RPMI8226 (cell line): Measurements from ENCODE around the gene WRNIP1.
"Not testable (repeated sequence)": the region's sequence is repeated elsewhere in the genome, so short reads cannot be mapped to it uniquely, and the experiment has no call there.

Experiments used
- DNase-seq: peaks from one replicate; pipeline ENCODE4 v3.0.0-alpha.2; 2015

WRNIP1 gene

GRCh38 chr6:2741756-2742155 is 23.4 kb upstream of the WRNIP1 start:
- no peak for DNase-seq

GRCh38 chr6:2743280-2744208 is 21.6 kb upstream of the WRNIP1 start:
- DNase-seq = no peak

- DNase-seq = peak; percentile 36
These were observed 20.9 kb upstream of the WRNIP1 start for GRCh38 chr6:2744209-2744771.

GRCh38 chr6:2744778-2745177 is 20.4 kb upstream of the WRNIP1 start:
- DNase-seq = no peak

GRCh38 chr6:2745246-2745645 is 19.9 kb upstream of the WRNIP1 start:
- DNase-seq = no peak

GRCh38 chr6:2746557-2747061 is 18.6 kb upstream of the WRNIP1 start:
- DNase-seq = no peak

- peak; percentile 77 for DNase-seq
These were observed 17.0 kb upstream of the WRNIP1 start for GRCh38 chr6:2748183-2748582.

- DNase-seq = peak; percentile 86
These were observed 15.1 kb upstream of the WRNIP1 start for GRCh38 chr6:2749969-2750600.

GRCh38 chr6:2750832-2751231 is 14.4 kb upstream of the WRNIP1 start, which contains the start of gene MYLK4:
Gene MYLK4, minus strand, starts transcription at chr6:2750922. Its CDS starts 1,628 bp downstream, at chr6:2749294.
- DNase-seq = no peak

GRCh38 chr6:2751871-2752270 is 13.3 kb upstream of the WRNIP1 start:
- DNase-seq = no peak

- no peak for DNase-seq
These were observed 12.6 kb upstream of the WRNIP1 start for GRCh38 chr6:2752477-2753109.

GRCh38 chr6:2753110-2753489 is 12.1 kb upstream of the WRNIP1 start:
- DNase-seq = no peak

- no peak for DNase-seq
These were observed 11.4 kb upstream of the WRNIP1 start for GRCh38 chr6:2753743-2754142.

- no peak for DNase-seq
These were observed 10.8 kb upstream of the WRNIP1 start for GRCh38 chr6:2754393-2754792.

GRCh38 chr6:2754911-2755310 is 10.3 kb upstream of the WRNIP1 start:
- no peak for DNase-seq

GRCh38 chr6:2755456-2755855 is 9.7 kb upstream of the WRNIP1 start:
- DNase-seq = no peak

GRCh38 chr6:2756241-2756640 is 9.0 kb upstream of the WRNIP1 start:
- DNase-seq = no peak

GRCh38 chr6:2756687-2757224 is 8.4 kb upstream of the WRNIP1 start:
- DNase-seq = no peak

GRCh38 chr6:2758980-2759379 is 6.2 kb upstream of the WRNIP1 start:
- DNase-seq = no peak

GRCh38 chr6:2760882-2761842 is 4.0 kb upstream of the WRNIP1 start:
- no peak for DNase-seq

- not testable (repeated sequence) for DNase-seq
These were observed 2.3 kb upstream of the WRNIP1 start for GRCh38 chr6:2762868-2763267.
